Astrocyte of the hippocampus (primary cell): ENCODE data around the gene PTGFR.

Experiments used
- DNase-seq: peaks from one replicate; pipeline ENCODE4 v3.0.0; 2011; ENCODE audit warnings: low read depth, low spot score

Gene PTGFR

DNA sequence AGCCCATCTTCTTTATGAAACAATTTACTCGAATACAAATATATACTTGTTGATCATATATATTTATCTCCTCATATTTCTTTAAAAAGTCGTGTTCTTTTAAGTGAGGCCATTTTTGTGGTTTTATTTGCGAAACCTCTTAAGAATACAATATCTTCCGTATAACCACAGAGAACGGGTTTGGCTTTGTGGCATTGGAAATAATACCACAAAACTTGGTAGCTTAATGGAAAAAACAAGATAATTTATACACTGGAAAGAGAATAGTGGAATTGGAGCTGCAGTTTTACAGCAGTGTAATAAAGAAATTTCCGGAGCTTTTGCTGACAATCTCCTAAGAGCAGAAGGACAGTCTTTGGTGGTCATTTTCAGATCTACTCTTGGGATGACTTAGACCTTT is 29.4 kb downstream of the PTGFR start:
- DNase-seq, result peak; percentile 6

DNA sequence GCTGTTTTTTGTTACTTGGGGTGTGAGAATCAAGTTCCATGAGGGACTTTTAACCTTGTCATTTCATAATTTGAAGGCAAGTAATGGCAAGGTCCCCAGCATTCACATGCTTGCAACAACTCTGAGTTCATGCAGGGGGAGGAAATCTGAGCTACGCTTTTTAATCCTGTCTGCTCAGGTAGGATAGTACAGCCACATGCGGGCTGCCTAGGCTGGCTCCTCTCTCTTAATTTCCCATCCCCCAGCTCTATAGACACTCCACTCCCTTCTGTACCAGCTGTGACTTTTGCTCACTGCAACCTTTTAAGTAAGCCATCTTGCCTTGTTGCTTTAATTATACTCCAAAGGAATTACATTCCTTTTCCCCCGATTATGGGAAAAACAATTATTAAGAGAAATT is 30.1 kb downstream of the PTGFR start:
- no peak for DNase-seq

DNA sequence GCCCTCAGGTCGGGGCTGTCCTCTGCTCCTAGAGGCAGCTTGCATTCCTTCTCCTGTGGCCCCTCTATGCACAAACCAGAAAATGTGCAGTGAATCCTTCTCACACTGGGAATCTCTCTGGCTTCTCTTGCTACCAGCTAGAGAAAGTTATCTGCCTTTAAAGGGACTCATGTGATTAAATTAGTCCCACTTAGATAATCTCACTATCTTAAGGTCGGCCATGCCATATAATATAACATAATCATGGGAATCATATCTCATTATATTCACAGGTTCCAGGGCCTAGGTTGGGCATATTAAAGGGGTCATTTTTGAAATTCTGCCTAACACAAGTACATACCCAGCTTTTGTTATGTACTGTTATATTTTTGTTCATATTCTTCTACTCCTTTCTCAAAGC is 31.4 kb downstream of the PTGFR start:
- no peak for DNase-seq

GRCh38 chr1:78526496-78526895 is 35.7 kb downstream of the PTGFR start:
- no peak for DNase-seq

GRCh38 chr1:78527706-78528105 is 36.9 kb downstream of the PTGFR start:
- no peak for DNase-seq

DNA sequence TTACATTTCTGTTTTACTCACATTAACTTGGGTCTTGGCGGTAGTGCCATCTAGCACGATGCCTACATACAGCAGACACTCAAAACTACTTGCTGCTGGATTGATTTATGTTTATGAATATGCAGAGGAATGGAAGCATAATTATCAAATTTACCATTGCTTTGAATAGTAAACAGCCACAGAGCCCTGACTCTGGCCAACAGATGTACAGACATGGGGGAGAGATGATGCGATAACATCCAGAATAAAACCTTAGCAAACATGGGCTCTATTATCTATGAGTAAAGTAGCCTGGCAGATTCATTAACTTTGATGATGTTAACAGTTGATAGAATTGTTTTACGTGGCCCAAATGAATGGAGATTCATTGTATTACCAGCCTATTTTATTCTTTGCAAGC is 42.8 kb downstream of the PTGFR start:
- no peak for DNase-seq

DNA sequence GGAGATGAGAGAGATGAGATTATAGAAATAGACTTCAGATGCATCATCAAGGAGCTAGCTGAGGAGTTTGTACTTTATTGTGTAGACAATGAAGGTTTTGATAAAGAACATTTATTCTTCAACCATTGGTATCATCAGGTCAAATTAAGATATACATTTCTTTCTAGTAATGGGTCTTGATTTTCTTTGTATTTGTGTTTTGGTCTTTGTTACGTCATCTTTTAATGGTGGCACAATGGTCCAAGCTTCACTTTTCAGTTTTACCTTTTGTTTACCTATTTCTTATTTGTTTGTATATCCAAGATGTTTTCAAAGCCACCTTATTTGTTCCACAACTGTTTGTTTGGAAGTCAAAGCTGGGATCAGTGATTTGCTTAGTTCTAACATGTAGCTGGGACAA is 44.5 kb downstream of the PTGFR start:
- DNase-seq, result no peak

DNA sequence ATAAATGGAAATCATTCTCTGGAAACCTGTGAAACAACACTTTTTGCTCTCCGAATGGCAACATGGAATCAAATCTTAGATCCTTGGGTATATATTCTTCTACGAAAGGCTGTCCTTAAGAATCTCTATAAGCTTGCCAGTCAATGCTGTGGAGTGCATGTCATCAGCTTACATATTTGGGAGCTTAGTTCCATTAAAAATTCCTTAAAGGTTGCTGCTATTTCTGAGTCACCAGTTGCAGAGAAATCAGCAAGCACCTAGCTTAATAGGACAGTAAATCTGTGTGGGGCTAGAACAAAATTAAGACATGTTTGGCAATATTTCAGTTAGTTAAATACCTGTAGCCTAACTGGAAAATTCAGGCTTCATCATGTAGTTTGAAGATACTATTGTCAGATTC is 45.7 kb downstream of the PTGFR start:
- no peak for DNase-seq

- peak; percentile 6 for DNase-seq
Measured at GRCh38 chr1:78540048-78540447, 49.3 kb downstream of the PTGFR start.

DNA sequence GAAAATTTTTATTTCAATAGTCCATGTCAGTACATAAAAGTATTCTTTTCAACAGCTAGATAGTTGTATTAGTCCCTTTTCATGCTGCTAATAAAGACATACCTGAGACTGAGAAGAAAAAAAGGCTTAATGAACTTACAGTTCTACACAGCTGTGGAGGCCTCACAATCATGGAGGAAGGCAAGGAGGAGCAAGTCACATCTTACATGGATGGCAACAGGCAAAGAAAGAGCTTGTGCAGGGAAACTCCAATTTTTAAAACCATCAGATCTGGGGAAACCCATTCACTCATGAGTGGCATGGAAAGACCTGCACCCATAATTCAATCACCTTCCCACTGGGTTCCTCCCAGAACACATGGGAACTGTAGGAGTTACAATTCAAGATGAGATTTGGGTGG is 50.7 kb downstream of the PTGFR start:
- no peak for DNase-seq

- DNase-seq, result no peak
Measured at GRCh38 chr1:78543941-78544643, 53.3 kb downstream of the PTGFR start.

- DNase-seq, result no peak
Measured at GRCh38 chr1:78547081-78547480, 56.3 kb downstream of the PTGFR start.

GRCh38 chr1:78549331-78549730 is 58.6 kb downstream of the PTGFR start:
- no peak for DNase-seq

GRCh38 chr1:78549891-78550290 is 59.1 kb downstream of the PTGFR start:
- DNase-seq, result no peak

GRCh38 chr1:78553859-78554258 is 63.1 kb downstream of the PTGFR start:
- DNase-seq, result no peak

DNA sequence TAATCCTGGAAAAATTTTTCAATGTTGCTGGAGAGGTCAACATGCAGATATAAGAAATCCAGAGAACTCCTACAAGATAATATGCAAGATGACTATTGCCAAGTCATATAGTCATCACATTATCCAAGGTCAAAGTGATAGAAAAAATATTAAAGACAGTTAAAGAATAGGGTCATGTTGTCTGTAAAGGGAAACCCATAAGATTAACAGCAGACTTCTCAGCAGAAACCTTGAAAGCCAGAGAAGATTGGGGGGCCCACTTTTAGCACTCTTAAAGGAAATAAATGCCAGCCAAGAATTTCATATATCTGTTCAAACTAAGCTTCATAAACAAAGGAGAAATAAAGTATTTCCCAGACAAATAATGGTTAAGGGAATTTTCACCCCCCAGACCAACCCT is 64.1 kb downstream of the PTGFR start:
- DNase-seq, result no peak

GRCh38 chr1:78559680-78560079 is 68.9 kb downstream of the PTGFR start:
- DNase-seq, result no peak

GRCh38 chr1:78560811-78561210 is 70.0 kb downstream of the PTGFR start:
- no peak for DNase-seq

DNA sequence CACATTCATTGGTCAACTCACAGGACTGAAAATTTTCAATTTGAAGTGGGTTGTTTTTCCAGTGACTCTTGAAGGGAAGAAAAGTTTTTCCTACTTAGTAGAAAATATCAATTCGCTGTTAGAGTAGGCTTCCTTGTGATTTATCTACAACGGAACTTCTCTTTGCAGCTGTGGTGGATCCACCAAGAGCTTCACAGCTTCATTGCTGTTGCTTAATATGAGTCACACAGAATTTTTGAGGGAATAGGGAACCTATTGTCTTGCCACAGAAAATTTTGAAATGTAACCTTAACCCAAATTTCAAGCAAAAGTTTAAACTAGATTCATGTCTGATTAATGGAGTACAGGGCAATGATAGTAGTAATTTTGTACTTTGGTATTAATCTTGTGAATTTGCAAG is 71.1 kb downstream of the PTGFR start:
- no peak for DNase-seq

DNA sequence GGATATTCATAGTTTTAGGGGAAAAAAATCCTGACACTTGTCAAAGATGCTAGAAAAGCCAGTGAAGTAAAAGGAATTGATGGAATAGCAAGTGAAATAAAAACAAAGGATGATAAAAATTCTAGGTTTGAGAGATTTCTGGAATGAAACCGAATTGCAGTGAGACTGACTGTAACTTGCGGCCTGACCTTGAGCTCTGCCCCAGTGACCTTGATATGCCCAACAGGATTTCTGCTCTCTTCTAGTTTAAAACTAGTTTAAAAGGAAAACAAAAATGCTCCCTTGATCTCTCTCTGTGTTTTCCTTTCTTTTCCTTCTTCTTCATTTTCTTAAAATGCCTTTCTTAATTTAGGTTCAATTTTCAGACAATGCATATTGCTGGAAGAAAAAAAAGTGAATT is 74.6 kb downstream of the PTGFR start:
- DNase-seq, result no peak

GRCh38 chr1:78570539-78570938 is 79.8 kb downstream of the PTGFR start:
- no peak for DNase-seq

- no peak for DNase-seq
Measured at GRCh38 chr1:78577257-78578100, 86.7 kb downstream of the PTGFR start.

DNA sequence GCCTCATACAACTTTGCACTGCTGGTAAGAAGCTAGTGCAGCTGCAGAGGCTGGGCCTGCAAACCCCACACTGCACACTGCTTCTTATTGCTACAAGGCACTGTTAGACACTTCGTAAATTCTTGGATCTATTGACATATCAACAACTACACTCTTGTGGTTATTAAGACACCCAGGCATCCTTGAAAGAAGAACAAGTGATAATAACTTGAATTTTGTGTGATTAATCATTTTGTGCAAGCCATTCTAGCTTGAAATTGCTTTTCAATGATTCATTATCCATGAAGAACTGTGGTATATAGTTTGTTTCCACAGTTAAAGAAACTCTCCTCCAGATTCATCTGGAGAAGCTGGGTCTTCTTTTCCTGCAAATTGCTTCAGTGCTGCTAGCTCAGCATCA is 95.8 kb downstream of the PTGFR start:
- peak; percentile 15 for DNase-seq
